ENCODE results near the gene UIMC1.

DNA sequence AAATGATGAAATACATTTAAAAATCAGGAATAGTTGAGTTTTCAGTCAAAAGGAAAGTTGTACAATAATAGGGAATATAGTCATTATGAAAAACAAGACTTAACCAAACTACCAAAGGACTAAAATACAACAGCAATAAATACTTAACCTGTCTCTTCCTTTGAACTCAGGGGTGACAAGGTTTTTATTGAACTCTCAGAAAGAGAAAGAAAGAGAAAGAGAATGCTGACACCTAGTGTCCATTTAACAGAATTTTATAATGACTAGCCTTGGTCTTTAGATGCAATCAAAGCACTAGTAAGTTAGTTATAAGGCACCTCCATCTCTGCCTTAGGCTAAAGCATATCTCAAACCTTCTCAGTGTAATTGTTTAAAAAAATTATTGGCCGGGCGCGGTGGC is 47.5 kb downstream of the UIMC1 start:
- TF ChIP-seq, protein P1, sequence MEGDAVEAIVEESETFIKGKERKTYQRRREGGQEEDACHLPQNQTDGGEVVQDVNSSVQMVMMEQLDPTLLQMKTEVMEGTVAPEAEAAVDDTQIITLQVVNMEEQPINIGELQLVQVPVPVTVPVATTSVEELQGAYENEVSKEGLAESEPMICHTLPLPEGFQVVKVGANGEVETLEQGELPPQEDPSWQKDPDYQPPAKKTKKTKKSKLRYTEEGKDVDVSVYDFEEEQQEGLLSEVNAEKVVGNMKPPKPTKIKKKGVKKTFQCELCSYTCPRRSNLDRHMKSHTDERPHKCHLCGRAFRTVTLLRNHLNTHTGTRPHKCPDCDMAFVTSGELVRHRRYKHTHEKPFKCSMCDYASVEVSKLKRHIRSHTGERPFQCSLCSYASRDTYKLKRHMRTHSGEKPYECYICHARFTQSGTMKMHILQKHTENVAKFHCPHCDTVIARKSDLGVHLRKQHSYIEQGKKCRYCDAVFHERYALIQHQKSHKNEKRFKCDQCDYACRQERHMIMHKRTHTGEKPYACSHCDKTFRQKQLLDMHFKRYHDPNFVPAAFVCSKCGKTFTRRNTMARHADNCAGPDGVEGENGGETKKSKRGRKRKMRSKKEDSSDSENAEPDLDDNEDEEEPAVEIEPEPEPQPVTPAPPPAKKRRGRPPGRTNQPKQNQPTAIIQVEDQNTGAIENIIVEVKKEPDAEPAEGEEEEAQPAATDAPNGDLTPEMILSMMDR (conservative IDR thresholded peaks at IDR 0.05 in 1 of 2, IDR thresholded peaks at IDR 0.05 in 1 of 2; ENCODE audit: extremely low read depth in 1 of 2, insufficient read depth in 1 of 2, low read depth in 1 of 2, low read length in 2 of 2) = peak; percentile 38 to 40
- no peak for TF ChIP-seq EZH2 (IDR thresholded peaks at IDR 0.05; ENCODE audit: borderline replicate concordance, low read length)
